ENCODE results near the gene CGB5.

DNA sequence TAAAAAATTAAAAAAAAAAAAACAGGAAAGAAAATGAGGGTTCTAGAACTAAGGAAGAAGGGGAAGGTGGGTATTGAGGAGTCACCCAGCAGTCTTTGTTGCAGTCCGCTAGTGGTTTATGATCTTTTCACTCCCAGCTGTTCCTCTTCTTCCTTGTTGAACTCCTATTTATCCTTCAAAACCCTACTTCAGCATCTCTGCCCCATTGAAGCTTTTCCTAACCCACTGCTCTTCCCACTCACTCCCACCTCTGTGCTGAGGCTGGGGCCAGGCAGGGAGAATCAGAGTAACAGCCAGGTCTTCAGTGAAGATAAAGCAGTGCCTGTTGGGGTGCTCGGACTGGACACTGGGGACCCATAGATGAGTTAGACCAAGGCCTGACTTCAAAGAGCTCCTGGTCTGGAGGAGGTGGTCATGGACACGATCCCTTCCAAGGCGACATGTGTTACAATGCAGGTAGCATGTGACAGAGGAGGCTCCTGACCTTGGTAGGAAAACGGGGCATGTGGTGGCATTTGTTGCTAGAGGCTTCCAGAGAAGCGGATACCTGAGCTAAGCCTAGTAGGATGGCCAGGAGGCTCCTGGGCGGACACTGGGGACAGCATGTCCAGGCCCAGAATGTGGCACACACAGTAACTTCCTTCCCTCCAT, 38.6 kb upstream of the CGB5 start:
- TF ChIP-seq POLR2A (IDR thresholded peaks at IDR 0.05; ENCODE audit: extremely low read depth, insufficient read length) = no peak
- TF ChIP-seq CTCF (IDR thresholded peaks at IDR 0.05; ENCODE audit: low read depth, low read length) = no peak

All from NB4 (cell line).